ENCODE measurements around the gene AIFM2.

- no peak for TF ChIP-seq CTCF (IDR thresholded peaks at IDR 0.05)
- no peak for TF ChIP-seq POLR2A (IDR thresholded peaks at IDR 0.05)
- TF ChIP-seq EP300 (IDR thresholded peaks at IDR 0.05) = no peak
Measured at GRCh38 chr10:70167246-70167645, 34.6 kb upstream of the AIFM2 start.
